ENCODE data around the gene SOBP.

SOBP gene

DNA sequence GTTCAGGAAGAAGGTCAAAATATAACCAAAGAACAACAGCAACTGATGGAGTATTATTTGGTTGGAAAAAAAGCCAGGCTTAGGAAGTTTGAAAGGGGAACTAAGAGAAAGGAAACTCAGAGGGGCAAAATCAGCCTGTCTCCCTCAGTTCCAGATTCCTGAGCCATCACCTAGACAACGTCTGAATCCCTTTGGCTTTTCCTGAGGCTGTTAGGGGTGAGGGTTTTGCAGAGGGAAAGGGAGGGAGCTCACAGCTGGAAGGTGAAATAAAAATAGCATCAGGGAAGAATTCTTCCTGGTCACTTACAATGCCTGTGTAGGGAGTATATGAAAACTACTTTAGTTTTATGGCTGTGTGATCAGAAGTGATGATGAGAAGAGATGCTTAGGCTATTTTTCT is 100.5 kb downstream of the SOBP start:
- no peak for DNase-seq

GRCh38 chr6:107591346-107591745 is 101.4 kb downstream of the SOBP start:
- DNase-seq = no peak

- no peak for DNase-seq
Observed at GRCh38 chr6:107592806-107593205, 102.9 kb downstream of the SOBP start.

- DNase-seq = no peak
Observed at GRCh38 chr6:107594736-107595135, 104.8 kb downstream of the SOBP start.

DNA sequence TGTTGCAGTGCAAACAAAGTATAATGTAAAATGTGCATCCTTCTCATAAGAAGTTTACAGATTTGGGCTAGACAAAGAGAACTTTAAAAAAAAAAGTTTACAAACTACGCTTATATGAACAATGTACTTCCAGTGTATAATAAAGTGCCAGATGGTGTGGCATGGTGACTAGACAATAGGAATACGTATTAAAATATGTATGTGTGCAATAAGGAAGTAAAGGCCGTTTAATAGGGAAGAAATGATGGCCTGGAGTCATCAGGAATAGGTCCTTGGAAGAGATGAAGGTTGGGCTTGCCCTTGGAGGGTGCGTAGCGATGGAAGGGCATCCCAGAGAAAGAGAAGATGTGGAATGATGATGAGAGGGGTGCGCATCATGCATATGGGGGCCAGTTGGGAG is 108.2 kb downstream of the SOBP start:
- DNase-seq = no peak

- no peak for DNase-seq
Observed at GRCh38 chr6:107599043-107599442, 109.1 kb downstream of the SOBP start.

- DNase-seq = no peak
Observed at GRCh38 chr6:107600121-107600520, 110.2 kb downstream of the SOBP start.

GRCh38 chr6:107600936-107601335 is 111.0 kb downstream of the SOBP start:
- DNase-seq = no peak

DNA sequence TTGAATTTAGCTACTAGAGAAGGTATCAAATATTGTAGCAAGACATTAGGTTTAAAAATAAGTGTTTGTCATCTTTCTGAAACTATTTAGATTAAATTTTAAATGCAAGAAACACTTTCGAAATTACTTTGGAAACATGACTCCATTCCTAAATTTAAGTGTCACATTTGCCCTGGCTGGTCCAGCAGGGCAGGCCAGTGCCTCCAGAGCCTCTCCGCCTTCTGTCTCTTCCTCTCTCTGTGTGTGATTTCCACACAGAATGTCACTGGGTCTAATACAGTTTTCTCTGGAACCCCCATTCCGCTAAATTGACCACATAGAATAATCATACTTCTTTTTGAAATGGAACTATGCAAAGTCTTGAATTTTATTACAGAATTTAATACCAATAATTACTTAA is 111.5 kb downstream of the SOBP start:
- no peak for DNase-seq

DNA sequence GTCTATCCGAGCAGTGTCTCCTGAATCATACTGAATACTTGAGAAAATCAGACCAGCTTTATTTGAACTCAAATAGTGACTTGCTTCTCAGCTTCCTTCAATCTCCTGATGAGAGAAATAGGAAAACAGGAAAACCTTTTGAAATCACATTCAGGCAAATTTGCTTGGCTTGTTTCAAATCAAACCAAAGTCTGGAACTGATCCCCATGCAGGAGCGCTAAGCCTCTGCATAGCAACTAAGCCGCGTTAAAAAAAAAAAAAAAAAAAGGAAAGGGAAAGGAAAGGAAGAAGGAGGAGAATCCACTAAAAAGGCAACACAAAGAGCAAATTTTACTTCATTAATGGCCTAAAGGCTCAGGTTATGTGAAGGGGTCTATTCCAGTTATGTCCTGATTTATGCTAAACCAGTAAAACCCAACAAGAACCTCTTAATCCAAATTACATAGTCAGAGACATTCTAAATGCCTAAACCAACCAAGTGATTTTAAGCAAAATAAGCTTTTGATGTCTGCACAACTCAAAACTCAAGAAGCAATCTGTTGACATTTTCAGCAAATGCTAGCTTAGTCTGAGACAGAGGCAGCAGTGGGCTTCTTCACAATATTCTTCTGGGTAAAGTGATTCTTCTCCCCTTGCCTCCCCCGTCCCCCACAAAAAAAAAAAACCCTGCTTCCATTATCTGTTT is 112.5 kb downstream of the SOBP start:
- no peak for DNase-seq

DNA sequence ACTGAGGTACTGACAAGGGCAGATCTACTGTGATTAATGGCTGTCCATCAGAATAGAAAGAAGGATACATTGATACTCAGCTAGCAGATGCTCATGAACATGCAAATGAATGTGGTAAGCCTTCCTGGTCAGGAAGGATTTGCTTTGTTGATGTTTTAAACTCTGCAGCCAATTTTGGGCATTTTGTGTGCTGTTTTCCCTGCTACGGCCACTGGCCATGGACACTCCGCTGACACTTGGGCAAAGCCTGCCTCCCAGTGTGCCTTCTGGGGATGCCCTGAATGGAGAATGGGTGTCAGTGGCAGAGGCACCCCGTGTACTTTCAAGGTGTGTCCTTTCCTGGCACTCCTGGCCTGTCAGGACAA is 113.1 kb downstream of the SOBP start:
- DNase-seq = no peak

DNA sequence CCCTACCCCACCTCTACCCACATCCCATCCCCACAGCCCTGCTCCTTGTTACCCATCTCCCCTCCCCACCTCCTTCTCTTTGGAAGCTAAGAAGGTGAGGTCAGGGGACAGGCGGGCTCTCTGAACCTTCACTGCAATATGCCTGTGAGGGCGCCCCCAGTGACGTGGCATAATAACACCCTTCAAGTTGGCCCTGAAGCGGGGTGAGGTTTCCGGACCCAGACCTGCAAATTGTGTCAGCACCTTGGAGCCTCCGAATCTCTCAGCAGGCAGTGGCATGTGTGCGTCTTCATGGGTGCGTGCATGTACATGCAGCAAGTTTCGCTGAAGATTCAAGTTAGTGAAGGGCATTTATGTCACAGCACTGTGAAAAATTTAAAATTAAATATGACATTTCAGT is 114.6 kb downstream of the SOBP start:
- no peak for DNase-seq

DNA sequence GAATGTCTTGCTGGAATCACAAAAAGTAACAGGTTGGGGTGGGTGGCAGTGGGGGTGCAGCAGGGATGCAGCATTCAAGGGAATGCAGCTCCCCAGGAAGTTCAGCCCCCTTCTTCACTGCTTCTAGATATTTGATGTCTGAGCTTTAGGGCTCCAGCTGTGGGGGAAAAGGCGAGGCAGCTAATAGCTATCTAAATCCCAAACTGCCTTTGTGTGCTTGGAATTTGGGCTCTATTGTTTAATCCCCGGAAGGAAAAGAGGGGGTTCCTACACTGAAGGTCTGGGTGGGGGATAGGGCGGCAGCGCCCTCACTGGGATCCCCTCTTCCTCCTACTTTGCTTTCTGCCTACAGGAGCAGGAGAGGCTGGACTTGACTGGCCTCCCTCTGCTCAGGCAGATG is 116.5 kb downstream of the SOBP start:
- DNase-seq = no peak

GRCh38 chr6:107607116-107607515 is 117.2 kb downstream of the SOBP start:
- DNase-seq = no peak

- no peak for DNase-seq
Observed at GRCh38 chr6:107611094-107611810, 121.3 kb downstream of the SOBP start.

DNA sequence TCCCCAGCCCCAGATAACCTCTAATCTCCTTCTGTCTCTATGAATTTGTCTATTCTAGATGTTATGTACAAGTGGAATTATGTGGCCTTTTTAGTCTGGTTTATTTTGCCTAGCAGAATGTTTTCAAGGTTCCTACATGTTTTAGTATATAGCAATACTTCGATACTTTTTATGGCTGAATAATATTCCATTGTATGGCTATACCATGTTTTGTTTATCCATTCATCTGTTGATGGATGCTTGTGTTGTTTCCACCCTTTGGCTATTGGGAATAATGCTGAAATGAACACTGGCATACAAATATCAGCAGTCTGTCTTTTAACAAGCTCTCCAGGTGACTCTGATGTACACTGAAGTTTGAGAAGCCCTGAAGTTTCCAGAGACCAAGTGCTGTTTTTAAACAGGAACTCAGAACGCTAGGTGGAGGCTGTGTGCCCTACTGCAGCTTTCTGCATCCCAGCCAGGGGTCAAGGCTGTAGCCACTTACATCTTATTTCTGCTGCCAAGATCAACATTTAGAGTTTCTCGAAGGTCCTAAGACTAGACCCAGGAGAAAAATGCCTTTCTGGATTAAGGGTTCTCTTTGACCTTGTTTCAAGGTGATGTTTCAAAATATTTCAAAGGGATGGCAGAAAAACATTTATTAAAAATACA is 123.0 kb downstream of the SOBP start:
- DNase-seq = no peak

GRCh38 chr6:107613651-107614379 is 123.9 kb downstream of the SOBP start:
- DNase-seq = no peak

GRCh38 chr6:107614828-107615227 is 124.9 kb downstream of the SOBP start:
- no peak for DNase-seq

DNA sequence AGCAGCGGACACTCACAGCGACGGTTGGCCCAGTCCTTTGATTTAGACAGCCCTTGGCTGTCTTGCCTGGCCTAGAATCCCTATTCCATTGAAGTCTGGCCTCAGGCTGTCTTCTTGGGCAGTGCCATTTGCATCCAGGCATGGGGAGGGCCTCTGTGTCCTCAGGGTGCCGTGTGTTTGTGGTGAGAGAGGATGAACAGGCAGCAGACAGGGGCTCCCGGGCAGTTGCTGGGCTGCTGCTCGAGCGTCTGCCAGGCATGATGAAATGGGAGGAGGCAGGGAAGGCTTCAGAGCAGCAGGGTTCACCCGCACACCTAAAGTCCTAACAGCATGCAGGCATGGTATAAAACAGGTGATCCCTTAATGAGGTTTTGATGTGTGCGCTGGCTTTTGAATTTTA is 126.9 kb downstream of the SOBP start:
- DNase-seq = no peak

- no peak for DNase-seq
Observed at GRCh38 chr6:107617341-107617932, 127.5 kb downstream of the SOBP start.

GRCh38 chr6:107618672-107619071 is 128.8 kb downstream of the SOBP start:
- DNase-seq = no peak

DNA sequence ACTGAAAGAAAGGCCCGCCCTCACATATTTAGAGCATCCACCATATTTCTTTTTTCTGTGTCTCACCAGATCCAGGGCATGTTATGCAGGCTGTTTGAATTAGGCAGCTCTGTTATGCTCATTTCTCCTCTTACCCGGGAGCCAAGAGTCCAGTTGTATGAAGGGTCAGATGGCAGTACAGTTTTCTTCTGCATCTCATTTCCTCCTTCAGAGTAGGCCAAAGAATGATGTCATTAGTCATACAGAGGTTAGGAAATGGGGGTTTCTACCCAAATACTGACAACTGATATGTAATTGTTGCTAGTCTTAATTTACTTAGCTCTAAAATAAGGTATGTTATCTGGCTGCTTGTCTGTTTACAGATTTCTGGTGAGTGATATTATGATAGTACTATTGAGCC is 130.8 kb downstream of the SOBP start:
- DNase-seq = no peak

GRCh38 chr6:107621229-107621937 is 131.5 kb downstream of the SOBP start:
- no peak for DNase-seq
